ENCODE results near the gene ZNF516.

DNA sequence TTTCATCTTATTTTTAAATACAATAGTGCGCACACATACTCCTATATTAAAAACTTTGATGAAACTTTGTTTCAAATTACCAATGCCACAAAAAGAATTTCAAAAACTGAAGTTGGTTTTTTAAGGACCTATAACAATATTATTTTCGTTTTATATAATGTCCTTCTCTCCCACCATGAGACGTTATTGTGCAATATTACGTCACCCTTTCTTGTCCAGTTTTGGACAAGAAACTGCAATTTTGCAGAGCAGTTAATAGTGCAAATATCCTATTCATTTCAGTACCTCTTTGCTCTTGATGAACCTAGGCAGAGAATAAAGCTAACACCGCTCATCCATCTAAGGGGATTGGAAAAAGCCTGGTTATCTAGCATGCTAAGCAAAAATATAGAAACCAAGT, 9.7 kb upstream of the ZNF516 start:
- TF ChIP-seq, protein P1, sequence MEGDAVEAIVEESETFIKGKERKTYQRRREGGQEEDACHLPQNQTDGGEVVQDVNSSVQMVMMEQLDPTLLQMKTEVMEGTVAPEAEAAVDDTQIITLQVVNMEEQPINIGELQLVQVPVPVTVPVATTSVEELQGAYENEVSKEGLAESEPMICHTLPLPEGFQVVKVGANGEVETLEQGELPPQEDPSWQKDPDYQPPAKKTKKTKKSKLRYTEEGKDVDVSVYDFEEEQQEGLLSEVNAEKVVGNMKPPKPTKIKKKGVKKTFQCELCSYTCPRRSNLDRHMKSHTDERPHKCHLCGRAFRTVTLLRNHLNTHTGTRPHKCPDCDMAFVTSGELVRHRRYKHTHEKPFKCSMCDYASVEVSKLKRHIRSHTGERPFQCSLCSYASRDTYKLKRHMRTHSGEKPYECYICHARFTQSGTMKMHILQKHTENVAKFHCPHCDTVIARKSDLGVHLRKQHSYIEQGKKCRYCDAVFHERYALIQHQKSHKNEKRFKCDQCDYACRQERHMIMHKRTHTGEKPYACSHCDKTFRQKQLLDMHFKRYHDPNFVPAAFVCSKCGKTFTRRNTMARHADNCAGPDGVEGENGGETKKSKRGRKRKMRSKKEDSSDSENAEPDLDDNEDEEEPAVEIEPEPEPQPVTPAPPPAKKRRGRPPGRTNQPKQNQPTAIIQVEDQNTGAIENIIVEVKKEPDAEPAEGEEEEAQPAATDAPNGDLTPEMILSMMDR (IDR thresholded peaks at IDR 0.05; ENCODE audit: insufficient read depth, low read length) = no peak
- TF ChIP-seq POLR2AphosphoS5 (IDR thresholded peaks at IDR 0.05; ENCODE audit: low read depth) = no peak
- TF ChIP-seq, protein P2, sequence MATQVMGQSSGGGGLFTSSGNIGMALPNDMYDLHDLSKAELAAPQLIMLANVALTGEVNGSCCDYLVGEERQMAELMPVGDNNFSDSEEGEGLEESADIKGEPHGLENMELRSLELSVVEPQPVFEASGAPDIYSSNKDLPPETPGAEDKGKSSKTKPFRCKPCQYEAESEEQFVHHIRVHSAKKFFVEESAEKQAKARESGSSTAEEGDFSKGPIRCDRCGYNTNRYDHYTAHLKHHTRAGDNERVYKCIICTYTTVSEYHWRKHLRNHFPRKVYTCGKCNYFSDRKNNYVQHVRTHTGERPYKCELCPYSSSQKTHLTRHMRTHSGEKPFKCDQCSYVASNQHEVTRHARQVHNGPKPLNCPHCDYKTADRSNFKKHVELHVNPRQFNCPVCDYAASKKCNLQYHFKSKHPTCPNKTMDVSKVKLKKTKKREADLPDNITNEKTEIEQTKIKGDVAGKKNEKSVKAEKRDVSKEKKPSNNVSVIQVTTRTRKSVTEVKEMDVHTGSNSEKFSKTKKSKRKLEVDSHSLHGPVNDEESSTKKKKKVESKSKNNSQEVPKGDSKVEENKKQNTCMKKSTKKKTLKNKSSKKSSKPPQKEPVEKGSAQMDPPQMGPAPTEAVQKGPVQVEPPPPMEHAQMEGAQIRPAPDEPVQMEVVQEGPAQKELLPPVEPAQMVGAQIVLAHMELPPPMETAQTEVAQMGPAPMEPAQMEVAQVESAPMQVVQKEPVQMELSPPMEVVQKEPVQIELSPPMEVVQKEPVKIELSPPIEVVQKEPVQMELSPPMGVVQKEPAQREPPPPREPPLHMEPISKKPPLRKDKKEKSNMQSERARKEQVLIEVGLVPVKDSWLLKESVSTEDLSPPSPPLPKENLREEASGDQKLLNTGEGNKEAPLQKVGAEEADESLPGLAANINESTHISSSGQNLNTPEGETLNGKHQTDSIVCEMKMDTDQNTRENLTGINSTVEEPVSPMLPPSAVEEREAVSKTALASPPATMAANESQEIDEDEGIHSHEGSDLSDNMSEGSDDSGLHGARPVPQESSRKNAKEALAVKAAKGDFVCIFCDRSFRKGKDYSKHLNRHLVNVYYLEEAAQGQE (IDR thresholded peaks at IDR 0.05; ENCODE audit: insufficient replicate concordance, low read depth) = no peak
- TF ChIP-seq GABPA (IDR thresholded peaks at IDR 0.05; ENCODE audit: low read depth) = no peak
